Kidney (tissue), 14 donors: ENCODE data around the gene PDE8A. TPM values are rescaled to one million over a fixed set of nuclear protein-coding genes. Genes with fewer than 3 reads are reported as not detected.

Experiments
- DNase-seq, 5 donors: peaks; one replicate each; pipeline ENCODE4 v3.0.0-alpha.2; 2013 to 2020
- FAIRE-seq: peaks from 2 replicates; lab custom pipeline; 2012; peaks lifted over from hg19 to GRCh38; lab: Jason Lieb, UNC
- H3K27ac ChIP-seq, 2 donors: one replicate each; pipeline ENCODE4 v1.7.0; 2013; ENCODE audit warnings: low read depth in 2 of 2, low read length in 2 of 2, inconsistent platforms in 1 of 2
- H3K27me3 ChIP-seq: one replicate; pipeline ENCODE4 v1.7.1; 2013; ENCODE audit warnings: low read length, inconsistent platforms; ENCODE audit not compliant: control insufficient read depth, insufficient read depth
- H3K36me3 ChIP-seq, 3 donors: one replicate each; pipeline versions ENCODE4 v1.7.0 to v1.7.1; 2013; ENCODE audit warnings: low read length in 3 of 3, control low read depth in 1 of 3, inconsistent platforms in 1 of 3; ENCODE audit not compliant: insufficient read depth in 3 of 3, control insufficient read depth in 2 of 3
- H3K4me1 ChIP-seq, 3 donors: one replicate each; pipeline versions ENCODE4 v1.7.0 to v1.7.1; 2013; ENCODE audit warnings: low read length in 3 of 3, inconsistent platforms in 1 of 3, low read depth in 1 of 3; ENCODE audit not compliant: control insufficient read depth in 2 of 3, insufficient read depth in 2 of 3
- H3K4me3 ChIP-seq, 3 donors: one replicate each; pipeline versions ENCODE4 v1.7.0 to v1.8.1; 2013; ENCODE audit warnings: low read length in 3 of 3, control low read depth in 1 of 3, inconsistent platforms in 1 of 3
- H3K9ac ChIP-seq, 3 donors: one replicate each; pipeline versions ENCODE4 v1.7.0 to v1.7.1; 2013; ENCODE audit warnings: low read length in 3 of 3, control low read depth in 1 of 3, inconsistent platforms in 1 of 3
- H3K9me3 ChIP-seq, 3 donors: one replicate each; pipeline versions ENCODE4 v1.7.0 to v1.7.1; 2013; ENCODE audit warnings: low read length in 3 of 3, control low read depth in 1 of 3, inconsistent platforms in 1 of 3; ENCODE audit not compliant: control insufficient read depth in 2 of 3, insufficient read depth in 1 of 3
- CTCF ChIP-seq: IDR thresholded peaks from 3 replicates; pipeline ENCODE4 v1.5.1; 2012; ENCODE audit warnings: mild to moderate bottlenecking, moderate library complexity, borderline replicate concordance; ENCODE audit not compliant: insufficient read depth; ENCODE audit errors: extremely low read depth
- intact Hi-C: fragments of 100-400 bp; cut with DNase I; formaldehyde crosslinking; loops from one replicate; pipeline ENCODE4 v1.11.1; 2022
- polyA plus RNA-seq: library from polyadenylated mRNA; stranded (reverse); fragments of 350-450 nt; fragmentation: Illumina TruSeq; extraction: RNeasy Lipid Tissue Mini Kit (QIAGEN cat#74804); gene quantifications from one replicate; pipeline ENCODE4 v1.2.3, GENCODE V29; 2014; ENCODE audit warnings: low read depth, low replicate concordance; ENCODE audit not compliant: insufficient read depth
- total RNA-seq: library from RNA; stranded (reverse); fragmentation: NEBNext Ultra II Directional; extraction: Animal tissue kit (Norgen Biotek cat#: 25700); gene quantifications from one replicate; pipeline ENCODE4 v1.2.1, GENCODE V29; 2021
- donor health status: control.
- donor health status: control.
- donor health status: control.
- donor health status: control.
- donor health status: control.
- donor health status: DM: yes; HTN: yes; CAD: no.
- donor health status: Normal renal cell carcinoma (clear cell type).

PDE8A gene
- total and polyA plus RNA-seq, 2 donors from 2014 or later, result 20.3 to 37.5 TPM

DNA sequence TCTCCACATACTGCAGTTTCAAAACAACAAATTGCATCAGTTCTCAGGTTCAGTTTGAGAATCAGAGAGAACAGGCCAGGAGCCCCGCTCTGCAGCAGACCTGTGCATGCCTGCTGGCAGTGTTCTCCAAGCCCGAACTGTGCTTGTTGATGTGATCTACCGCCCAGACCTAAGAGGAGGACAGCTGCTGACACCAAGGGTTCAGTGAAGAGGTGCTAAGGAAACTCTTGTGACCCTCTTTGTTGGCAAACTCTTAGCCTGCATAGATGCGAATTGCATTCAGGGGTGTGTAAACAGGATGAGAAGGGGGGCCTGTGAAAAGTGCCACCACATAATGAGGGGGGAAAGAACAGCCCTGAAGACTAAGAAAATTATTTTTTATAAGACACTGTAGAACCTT, 89.8 kb downstream of the PDE8A start:
- FAIRE-seq (no peak), DNase-seq (no peak)
- no peaks in the 10 kb centered on the region for H3K4me1 ChIP-seq
- no peak overlapping the region for H3K9ac ChIP-seq
- peaks cover 0 to 16% (median 6%) of the 10 kb centered on the region in 3 donors for H3K36me3 ChIP-seq
- H3K27me3 ChIP-seq, result no peaks in the 10 kb centered on the region
- intact Hi-C loops, result no loop called here
- no peaks in the 10 kb centered on the region for H3K9me3 ChIP-seq
- H3K4me3 ChIP-seq, result no peak overlapping the region
- TF ChIP-seq CTCF, result no peak
- no peak overlapping the region for H3K27ac ChIP-seq

GRCh38 chr15:85072917-85073316, 91.3 kb downstream of the PDE8A start:
- FAIRE-seq (no peak), DNase-seq (no peak)
- Histone ChIP-seq H3K27me3 (no peaks in the 10 kb centered on the region), H3K36me3 (peaks cover 0 to 22% (median 6%) of the 10 kb centered on the region in 3 donors), H3K27ac (no peak overlapping the region), H3K9me3 (no peaks in the 10 kb centered on the region), H3K4me1 (no peaks in the 10 kb centered on the region), H3K9ac (no peak overlapping the region), H3K4me3 (no peak overlapping the region)
- intact Hi-C loops, result no loop called here
- TF ChIP-seq CTCF, result no peak

DNA sequence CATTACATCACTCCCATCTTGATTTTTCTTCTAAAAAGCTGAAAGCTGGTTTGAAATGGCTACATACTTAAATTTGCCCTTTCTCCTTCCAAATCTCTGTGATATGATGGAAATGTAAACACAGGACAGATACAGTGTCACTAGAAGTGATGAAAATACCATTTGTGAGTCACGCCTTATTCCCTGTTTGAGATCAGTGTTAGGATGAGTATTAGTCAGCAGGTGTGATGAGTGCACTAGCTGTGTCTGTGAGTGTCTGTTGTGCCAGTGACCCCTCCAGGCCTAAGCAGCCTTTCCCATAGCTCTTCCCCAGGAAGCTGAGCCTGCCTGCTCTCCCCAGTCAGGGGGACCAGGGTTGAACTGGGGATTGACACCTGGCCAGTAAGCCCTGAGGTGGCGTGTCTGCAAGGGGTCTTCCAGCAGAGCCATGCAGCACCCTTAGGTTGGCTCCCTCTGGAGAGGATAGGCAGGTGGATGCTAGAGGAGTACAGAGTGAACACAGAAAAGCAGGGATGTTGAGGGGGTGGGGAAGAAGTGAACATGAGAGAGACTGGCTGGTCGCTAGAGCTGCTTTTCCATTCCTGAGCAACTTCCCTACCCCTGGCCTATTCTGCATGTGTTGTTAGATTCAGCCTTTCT, 92.0 kb downstream of the PDE8A start:
- Histone ChIP-seq H3K9me3 (no peaks in the 10 kb centered on the region), H3K36me3 (peaks cover 0 to 22% (median 4%) of the 10 kb centered on the region in 3 donors), H3K27ac (no peak overlapping the region), H3K4me1 (no peaks in the 10 kb centered on the region), H3K27me3 (no peaks in the 10 kb centered on the region), H3K4me3 (no peak overlapping the region), H3K9ac (no peak overlapping the region)
- intact Hi-C loops, result no loop called here
- DNase-seq (no peak), FAIRE-seq (no peak)
- no peak for TF ChIP-seq CTCF

DNA sequence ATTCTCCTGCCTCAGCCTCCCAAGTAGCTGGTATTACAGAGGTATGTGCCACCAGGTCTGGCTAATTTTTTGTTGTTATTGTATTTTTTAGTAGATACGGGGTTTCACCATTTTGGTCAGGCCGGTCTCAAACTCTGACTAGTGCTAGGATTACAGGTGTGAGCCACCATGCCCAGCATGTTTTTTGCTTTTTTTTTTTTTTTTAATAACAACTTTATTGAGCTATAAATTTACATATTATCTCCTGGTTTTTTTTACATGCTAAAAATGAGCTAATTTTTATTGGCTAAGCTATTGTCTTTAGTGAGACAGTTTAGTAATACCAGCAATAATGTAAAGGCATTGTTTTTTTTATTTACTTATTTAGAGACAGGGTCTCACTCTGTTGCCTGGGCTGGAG, 105.2 kb downstream of the PDE8A start:
- H3K9me3 ChIP-seq, result no peaks in the 10 kb centered on the region
- no peaks in the 10 kb centered on the region for H3K4me1 ChIP-seq
- no peak for FAIRE-seq
- no peak for DNase-seq
- no peak overlapping the region for H3K9ac ChIP-seq
- intact Hi-C loops, result no loop called here
- no peak overlapping the region for H3K27ac ChIP-seq
- no peak overlapping the region for H3K4me3 ChIP-seq
- TF ChIP-seq CTCF, result no peak
- H3K36me3 ChIP-seq, result peaks cover 0 to 49% (median 6%) of the 10 kb centered on the region in 3 donors
- H3K27me3 ChIP-seq, result no peaks in the 10 kb centered on the region
